ENCODE data around the gene YWHAG.
A peak's percentile ranks its signal among the peaks of the same experiment; 100 is the strongest.
"Not testable (repeated sequence)": the region's sequence is repeated elsewhere in the genome, so short reads cannot be mapped to it uniquely, and the experiment has no call there.

YWHAG gene

DNA sequence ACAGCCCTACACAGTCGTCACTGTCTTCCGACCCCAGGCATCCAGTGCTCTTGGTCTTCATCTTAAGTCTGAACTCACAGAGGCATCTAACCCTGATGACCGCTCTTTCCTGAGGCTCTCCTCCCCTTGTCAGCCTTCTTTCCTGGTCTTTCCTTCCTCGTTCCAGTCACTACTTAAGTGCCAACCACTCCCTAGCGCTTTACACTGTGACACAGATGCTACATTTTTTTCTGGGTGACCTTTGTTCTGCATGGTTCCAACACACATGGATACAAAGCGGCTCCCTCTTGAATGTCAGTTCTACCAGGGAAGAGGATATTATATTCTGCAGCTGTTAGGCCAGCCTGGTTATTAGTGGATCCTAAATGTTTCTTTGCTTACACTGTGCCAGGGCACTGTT, 12.7 kb downstream of the YWHAG start:
- DNase-seq, result no peak

DNA sequence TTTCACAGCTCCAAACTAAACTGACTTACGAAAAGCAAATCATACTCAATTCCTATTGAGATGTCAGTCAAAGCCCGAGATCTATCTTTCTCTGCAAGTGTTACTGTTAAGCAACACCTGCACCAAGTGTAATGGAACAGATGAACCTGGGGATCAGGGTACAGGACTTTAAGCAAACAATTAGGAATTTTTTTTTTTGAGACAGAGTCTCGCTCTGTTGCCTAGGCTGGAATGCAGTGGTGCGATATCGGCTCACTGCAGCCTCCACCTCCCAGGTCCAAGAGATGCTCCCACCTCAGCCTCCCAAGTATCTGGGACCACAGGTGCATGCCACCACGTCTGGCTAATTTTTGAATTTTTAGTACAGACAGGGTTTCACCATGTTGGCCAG, 14.9 kb downstream of the YWHAG start:
- DNase-seq, result no peak

DNA sequence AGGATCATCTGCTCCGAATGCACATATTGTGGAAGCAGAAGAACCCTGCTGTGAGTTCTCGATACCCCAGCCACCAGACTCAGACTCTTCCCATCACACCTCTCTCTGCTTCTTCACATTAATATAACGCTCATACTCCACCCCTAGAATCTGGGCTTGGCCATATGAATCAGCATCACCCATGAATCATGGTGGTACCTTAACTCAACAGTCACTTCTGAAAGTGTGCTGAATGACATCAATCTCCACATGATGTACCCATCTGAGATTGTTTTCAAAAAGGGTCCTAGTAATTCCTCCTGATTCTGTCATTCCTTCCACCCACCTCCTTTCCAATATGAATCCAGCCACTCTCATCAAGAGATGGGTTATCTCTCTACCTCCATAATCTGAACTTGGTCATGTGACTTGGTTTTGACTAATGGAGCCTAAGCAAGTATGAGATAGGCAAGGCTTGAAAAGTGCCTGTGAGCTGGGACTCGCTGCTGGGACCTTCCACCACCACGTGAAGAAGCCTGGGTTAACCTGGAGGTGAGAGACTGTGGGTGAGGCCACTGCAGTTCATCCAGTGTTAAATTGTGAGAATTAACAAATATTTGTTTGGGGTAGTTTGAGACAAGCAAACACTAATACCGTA, 15.4 kb downstream of the YWHAG start:
- DNase-seq, result no peak

DNA sequence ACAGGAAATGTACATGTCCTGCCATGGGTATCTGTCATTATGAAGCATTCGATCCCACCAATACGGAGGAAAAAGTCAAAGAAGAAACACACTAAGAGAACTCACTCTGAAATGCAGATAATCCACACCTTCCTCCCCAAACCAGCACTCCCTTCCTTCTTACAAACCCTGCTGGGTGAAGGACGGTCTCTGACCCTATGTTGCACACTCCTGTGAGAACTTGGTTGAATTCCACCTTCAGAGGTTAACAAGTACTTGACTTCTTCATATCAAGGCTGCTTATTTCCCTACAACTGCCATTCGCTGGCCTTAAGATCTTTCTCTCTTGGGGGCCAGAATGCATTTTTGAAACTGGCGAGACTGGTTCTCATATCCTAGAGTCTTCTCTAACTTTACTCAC, 16.6 kb downstream of the YWHAG start:
- no peak for DNase-seq

DNA sequence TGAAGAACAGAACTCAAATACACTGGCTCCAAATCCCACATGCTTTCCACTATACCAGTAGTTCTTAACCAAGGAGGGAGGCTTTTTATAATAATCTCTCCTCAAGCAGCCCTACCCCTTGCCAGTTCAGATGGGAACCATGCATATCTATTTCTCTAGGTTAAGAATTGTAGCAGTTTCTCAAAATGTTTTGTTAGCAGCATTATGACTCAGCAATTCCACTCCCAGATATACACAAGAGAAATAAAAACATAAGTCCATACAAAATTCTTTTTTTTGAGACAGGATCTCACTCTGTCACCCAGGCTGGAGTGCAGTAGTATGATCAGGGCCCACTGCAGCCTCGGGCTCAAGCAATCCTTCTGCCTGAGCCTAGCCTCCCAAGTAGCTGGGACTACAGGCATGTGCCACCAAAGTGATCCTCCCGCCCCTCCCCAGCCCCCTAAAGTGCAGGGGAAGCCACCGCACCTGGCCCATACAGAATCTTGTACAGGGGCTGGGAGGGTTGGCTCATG, 18.1 kb downstream of the YWHAG start:
- no peak for DNase-seq

DNA sequence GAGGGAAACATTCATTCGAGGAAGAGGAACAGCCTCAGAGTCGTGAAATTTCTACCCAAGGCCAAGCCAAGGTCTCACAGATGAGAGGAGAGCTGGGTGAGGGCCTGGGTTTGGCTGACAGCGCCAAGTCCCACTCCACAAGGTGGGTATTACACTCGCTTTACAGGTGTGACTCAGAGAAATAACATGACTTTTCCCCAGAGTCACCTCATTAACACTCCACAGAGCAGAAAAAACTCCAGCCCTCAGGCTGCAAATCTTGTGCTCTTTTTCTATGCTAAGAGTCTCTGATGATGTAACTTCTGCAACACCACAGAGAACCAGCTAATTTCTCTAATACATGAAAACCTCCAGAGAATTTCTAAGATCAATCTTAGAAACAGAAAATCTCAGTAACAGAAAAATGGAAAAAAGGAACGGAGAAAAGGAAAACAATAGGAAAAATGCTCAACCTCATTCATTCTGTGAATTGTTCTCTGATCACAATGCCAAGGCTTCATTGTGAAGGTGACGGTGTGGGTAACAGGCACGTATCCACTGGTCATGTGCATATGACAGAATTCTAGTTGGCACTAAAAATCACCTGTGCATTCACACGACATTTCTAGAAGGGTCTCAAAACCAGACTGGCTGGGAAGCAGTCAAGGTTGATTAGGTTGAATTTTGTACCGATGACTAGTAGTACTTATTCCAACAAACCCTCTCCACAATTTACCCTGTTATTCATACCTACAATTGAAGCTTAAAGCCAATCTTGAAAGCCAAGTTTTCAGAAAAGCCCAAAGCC, 20.3 kb downstream of the YWHAG start:
- no peak for DNase-seq

DNA sequence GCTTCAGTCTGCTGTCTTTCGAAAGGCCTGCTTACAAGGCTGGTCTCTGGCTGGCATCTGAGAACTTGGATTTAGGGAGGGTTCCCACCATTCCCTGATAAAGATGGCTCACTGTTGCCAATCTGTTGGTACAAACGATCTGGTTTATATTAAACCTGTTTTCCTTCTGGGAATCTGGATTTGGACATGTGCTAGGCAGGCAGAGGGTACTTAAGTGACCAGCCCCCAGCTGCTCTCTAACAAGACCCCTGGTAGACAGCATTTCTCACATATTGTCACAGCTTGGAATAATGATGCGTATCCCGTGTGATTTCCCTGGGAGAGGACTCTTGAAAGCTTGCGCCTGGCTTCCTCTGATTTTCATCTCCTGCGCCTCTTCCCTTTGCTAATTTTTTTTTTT, 21.6 kb downstream of the YWHAG start:
- DNase-seq, result no peak

DNA sequence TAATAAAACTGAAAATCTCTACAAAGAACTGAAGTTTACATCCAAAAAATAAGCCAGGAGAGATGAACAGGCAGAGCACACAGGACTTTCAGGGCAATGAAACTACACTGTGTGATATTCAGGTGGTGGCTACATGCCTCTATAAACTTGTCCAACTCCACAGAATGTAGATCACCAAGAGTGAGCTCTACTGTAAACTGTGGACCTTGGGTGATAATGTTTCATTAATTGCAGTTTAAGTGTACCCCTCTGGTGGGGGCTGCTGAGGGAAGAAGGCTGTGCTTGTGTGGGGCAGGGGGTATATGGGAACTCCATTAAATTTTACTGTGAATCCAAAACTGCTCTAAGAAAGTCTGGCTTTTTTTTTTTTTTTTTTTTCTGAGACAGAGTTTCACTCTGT, 22.7 kb downstream of the YWHAG start:
- DNase-seq, result no peak

DNA sequence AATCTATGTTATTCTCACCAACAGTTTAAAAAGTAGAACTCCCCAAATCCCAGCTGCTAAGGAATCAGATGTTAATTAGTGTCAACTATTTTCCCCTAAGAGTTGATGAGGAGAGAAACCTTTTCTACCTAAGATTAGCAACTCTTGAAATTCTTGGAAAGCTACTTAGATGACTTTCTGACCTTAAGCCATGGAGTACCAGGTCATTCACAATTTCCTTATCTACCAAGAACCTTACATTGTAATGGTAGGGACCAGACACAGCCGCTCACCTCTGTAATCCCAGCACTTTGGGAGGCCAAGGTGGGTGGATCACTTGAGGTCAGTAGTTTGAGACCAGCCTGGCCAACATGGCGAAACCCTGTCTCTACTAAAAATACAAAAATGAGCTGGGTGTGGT, 23.4 kb downstream of the YWHAG start:
- not testable (repeated sequence) for DNase-seq

DNA sequence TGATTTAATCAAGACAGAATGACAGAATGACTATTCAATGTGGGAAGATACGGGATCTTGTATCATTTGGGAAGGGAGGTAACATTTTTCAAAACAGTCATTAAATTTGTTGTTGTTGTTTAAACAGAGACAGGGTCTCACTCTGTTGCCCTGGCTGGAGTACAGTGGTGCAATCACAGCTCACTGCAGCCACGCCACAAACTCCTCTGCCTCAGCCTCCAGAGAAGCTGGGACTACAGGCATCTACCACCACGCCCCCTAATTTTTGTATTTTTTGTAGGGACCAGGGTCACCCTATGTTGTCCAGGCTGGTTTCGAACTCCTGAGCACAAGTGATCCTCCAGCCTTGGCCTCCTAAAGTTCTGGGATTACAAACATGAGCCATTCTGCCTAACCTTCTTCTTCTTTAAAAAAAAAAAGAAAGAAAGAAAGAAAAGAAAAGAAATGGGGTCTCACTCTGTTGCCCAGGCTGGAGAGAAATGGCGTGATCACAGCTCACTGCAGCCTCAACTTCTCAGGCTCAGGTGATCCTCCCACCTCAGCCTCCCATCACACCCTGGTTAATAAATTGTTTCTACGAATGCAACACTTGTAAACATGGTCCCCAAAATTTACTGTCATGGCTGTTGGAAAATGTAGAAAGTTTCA, 24.3 kb downstream of the YWHAG start:
- DNase-seq, result no peak

DNA sequence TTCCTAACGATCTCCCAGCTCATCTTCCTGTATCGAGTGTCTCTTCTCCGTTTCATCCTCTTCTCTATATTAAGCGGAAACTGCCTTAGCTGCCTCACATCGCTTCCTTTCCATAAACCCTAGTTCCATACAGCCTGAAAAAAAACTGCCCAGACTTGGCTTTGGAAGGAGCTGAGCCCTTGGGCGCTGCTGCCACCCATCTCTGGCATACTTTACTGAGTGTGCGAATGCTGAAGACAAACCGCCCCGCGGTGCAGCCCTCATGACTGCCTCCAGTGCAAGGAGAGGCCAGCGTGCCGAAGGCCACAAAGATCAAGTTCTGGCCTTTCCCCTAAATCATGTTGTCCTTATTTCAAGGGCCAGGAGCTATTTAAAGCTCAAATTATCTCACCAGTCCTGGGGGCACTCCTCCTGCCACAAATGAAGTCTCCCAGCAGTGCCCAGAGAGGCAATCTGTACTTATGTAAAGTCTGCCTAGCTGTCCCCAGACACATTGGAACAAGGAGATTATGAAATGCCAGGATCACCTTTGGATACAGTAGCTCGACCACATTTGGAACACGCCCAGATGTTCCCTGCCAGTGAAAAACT, 25.2 kb downstream of the YWHAG start:
- DNase-seq, result no peak

DNA sequence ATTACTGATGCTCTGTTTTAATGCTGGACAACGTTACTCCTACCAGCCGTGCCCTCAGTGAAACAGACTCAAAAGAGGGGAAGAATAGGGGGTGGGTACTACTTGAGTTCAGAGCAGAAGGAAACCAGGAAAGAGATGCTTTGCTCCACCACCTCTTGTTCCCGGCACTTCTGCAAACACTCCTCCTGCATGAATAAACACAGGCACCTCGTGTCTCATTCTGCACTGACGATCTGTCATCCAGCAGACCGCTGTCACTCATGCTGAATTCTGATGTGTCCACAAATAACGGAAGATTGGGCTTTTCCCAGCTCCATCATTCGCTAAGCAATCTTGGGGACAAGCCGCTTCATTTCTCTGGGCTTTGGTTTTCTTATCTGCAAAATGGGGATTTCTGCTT, 26.7 kb downstream of the YWHAG start:
- DNase-seq, result no peak

DNA sequence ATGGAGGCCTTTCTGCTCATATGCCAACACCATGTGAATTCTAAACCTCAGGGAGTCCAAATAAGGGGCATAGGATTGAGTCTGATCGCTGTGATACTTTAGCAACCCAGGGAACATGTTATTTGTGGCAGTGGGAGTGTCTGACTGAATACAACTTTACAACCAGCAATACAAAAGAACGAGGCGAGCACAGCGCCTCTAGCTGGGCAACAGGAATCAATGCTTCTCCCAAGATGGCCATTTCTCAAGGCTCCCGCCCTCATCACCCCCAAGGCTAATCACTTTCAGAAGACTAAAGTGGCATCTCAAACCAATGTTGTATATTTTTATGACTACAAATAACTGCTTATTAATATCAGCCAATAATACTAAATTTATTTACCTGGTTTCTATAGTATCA, 28.1 kb downstream of the YWHAG start:
- no peak for DNase-seq

DNA sequence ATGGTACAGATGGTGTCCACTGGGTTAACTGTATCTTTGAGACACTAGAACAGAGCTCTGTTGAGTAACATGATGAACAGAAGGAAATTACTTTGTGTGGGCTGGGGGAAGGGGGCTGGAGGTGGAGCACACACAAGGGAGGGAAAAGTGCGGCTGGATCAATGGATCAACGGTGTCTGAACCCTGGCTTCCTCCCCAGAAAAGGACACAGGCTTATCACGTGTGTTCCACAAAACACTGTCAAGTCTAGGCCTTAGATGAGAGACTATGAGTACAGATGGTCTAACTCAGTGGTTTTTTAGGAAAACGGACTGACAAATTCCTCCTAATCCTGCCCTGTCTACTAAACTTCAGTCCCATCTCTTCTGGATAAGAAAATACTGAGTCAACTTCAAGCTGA, 28.5 kb downstream of the YWHAG start:
- no peak for DNase-seq

DNA sequence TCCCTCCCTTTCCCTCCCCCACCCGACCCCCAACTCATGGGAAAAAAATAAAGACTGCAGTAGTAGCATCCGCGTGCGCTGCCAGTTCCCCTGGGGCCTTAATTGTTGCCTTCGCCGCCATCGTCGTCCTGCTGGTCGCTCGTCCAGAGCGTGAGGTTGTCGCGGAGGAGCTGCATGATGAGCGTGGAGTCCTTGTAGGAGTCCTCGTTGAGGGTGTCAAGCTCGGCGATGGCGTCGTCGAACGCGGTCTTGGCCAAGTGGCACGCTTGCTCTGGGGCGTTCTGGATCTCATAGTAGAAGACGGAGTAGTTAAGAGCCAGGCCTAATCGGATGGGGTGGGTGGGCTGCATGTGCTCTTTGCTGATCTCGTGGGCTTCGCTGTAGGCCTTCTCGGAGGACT, 29.3 kb downstream of the YWHAG start:
- DNase-seq, result no peak

DNA sequence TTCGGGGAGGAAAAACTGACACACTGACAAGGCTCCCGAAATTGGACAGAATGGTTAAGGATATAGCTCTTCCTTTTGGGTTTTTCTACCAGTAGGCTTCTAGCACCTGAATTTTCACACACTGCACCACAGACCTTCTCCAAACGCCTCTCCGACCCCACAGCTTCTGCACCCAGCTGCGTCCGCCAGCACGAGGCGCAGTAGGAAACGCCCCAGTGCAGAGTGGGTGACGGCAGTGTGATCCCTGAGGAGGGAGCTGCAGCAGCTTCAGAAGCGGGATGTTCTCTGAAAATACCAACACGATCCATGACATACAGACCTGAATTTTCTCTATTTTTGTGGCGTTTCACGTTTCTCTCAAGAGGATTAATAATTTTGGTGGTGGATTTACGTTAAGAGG, 30.4 kb downstream of the YWHAG start:
- no peak for DNase-seq

DNA sequence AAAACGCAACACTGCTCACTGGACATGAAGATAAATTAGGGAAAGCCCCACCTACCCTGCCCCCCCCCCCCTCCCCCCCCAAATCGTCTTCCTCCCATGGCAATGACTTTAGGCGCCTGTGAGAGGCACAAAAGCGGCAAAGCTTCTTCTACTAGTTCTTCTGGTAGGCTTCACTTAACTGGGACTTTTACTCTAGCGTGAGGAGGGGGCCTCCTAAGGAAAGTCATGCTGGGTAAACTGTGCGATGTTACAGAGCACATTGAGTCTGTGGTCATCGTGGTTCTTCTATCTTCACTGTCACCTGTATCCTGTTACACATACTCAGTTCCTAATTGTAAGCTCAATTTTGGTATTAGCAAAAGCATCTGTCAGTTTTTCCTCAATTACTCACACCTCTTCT, 31.2 kb downstream of the YWHAG start:
- no peak for DNase-seq

DNA sequence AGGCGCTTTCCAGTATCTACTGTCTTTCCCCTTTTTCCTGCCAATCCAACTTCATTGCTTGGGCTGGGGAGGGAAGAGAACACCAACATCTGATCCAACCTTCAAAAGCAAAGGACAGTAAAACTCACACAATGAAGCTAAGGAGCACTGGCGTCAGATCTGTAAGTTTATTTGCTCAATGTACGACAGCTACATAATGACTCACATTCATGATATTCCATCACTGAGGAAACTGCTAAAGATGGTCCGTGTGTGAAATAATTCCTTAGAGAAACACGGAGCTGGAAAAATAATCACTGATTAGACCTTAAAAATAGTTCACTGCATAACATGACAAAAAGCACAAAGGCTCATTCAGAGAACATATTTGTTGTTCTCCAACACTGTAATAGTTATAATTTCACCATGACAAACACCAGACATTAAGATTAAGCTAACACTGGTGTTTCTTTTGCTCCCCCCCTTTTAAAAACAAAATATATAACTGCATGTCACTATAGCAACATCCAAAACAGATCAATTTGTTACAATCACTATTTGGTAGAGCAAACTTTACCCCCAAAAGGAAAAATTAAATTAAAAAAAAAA, 32.1 kb downstream of the YWHAG start:
- no peak for DNase-seq

DNA sequence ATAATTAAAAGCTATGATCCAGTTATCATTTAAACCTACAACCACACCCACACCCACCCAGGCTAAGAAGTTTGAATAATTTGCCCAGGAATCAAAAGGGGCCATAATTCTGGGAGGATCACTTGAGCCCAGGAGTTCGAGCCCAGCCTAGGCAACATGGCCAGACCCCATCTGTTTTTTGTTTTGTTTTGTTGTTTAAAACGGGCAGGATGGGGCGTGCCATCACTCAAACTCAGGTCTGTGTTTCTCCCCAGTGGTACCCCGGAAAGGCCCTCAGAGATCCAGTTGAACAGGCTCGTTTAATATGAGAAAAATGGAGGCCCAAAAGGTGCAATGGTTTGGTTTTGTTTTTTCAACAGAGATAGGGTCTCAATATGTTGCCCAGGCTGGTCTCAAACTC, 33.0 kb downstream of the YWHAG start:
- no peak for DNase-seq

DNA sequence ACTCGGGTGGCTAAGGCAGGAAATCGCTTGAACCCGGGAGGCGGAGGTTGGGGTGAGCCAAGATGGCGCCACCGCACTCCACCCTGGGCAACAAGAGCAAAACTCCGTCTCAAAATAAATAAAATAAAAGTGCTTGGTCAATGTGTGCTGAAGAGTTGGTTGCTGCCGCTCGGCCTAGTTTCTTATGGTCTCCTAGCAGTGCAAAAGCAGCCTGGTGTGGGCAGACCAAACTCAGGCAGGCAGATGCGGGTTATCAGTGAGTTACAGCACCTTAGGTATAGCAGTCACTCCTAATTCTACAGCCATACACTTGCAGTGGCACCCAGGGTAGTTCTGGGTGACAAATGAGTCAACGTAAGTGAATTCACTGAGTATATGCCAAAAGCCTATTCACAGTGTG, 33.7 kb downstream of the YWHAG start:
- no peak for DNase-seq

DNA sequence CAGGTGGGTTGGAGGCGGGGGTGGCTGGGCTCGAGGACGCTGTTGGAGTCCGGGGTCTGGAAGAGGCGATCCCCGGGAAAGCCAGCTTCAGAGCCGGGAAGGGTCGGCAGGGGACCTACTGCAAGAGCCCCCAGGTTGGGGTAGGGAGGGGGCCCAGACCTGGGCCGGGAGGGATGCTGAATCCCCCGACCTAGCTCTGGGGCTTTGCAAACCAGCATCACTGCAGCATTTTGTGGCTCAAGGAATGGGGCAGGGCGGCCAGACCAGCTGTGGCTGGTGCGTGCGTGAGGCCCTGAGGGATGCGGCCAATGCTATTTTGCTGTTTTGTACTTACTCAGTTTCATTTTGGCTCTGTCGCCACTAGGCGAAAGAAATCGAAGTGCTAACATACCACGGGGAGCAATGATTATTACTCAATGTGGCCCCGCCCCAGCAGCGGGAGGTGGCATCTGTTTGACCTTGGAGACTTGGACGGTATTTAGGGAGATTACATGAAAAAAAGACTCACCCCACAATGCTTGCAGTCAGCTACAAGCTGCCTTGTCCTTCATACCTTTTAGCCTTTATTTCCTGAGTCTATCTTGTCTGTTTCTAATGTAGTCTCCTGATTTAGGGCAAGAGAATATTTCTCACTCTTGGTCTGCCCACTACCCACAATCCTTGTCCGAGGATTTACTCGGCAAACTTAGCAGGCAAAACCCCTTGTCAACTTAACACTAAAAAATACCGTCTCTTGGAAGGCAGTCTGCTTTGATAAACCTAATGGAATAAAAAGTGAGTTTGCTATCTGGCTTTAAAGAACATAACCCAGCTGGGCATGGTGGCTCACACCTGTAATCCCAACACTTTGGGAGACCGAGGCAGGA, 40.1 kb downstream of the YWHAG start:
- peak; percentile 71 for DNase-seq

DNA sequence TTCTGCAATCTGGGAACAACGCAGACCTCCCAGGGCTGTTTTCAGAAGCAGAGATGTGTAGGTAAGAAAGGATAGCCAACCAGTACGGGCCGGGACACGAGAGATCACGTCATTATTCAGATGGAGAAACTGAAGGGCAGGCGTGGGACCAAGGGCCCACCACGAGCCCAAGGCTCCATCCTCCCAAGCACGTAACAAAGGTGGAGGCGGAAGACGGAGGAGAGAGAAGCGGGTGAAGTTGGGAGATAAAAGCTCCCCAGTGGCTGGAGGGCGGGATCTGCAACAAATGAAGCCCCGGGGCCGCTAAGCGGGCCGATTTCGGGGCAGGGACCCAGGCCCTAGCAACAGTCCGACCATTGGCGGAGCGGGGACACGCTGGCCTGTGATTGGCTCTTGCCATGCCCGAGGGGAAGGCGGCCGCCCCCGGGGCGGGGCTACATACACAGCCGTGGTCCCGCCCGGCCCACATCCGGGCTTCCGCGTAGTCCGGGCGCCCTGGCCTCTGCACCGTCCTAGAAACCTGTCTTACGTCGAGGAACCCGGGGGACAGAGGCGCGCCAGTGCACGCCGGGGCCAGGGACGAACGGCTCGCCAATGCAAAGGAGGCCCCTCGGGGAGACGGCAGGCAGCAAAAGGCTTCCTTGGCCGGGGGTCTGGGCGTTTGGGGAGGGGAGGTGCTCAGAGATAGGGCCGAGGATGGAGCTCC, 40.9 kb downstream of the YWHAG start:
- DNase-seq, result peak; percentile 96
